ENCODE results near the gene HDAC5.

The HDAC5 gene

DNA sequence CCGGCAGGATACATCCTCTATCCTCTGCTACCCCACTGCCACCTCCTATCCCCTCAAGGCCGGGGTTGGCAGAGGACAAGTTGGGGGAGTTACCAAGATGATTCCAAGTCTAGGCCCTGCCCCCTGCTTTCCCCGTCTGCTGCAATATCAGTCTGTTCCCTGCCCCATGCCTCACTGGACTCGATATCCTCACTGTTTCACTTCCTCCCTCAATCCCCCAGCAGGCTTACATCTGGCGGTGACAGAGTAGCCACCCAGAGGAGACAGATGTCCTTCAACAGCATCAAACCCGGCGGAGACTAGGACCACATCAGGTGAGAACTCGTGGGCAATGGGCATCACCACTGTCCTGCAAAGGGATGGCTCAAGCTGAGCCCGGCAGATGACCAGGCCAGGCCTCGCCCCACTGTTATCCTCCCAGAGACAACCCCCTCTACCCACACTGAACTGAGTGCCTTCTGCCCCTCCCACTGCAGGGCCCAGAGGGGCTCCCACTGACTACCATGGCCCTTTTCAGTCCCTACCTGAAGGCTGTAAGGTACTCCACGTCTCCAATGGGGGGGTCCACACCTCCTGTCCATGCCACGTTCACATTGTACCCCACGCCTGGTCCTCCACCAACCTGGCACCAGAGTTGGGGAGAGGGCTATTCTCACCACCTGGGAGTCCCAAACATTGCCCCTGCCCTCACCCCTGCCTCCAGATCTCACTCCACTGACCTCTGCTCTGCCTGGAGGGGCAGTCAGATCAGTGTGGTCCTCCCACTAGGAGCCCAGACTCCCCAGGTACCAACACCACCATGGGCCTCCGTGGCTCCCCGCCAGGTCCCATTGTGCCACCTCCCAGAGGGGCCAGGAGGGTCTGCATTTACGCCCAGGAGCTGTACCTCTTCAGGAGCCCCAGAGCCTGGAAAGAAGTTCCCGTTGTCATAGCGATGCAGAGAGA is 43.3 kb downstream of the HDAC5 start:
- H3K4me3 ChIP-seq (ENCODE audit: low read length): no peak overlapping the region
- no peak for TF ChIP-seq ZNF274 (IDR thresholded peaks at IDR 0.05; ENCODE audit: low read depth, low read length)

DNA sequence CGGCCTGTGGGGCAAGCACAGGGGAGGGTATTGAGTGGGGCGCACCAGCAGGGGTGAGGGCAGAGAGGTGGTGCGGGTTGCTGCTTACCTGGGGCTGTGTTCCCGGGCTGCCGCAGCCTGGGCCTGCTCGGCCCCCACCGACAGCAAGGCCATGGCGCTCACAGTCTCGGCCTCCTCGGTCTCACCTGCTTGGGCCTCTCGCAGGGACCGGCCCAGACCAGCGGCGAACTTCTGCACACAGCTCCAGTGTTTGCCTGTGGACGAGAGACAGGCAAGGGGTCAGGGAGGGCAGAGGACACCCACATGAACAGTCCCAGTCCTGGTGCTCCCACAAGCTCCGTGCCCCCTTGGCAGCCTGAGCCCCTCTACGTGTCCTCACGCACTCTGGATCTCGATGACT is 45.0 kb downstream of the HDAC5 start:
- no peak for TF ChIP-seq ZNF274 (IDR thresholded peaks at IDR 0.05; ENCODE audit: low read depth, low read length)
- H3K4me3 ChIP-seq (ENCODE audit: low read length): no peak overlapping the region

DNA sequence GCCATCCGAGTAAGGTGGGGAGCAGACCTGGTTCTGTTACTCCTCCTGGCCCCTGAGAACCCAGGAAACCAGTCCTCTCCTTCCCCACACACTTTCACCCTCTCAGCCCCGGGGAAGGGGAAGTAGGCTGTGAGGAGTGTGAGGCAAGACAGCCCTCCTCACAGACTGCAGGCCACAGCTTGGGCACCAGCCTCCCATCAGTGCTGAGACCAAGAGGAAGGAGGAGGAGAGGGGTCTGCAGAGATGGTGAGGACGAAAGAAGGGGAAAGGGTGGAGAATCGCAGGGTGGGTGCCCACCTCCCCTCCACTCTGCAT is 45.9 kb downstream of the HDAC5 start:
- no peak overlapping the region for H3K4me3 ChIP-seq (ENCODE audit: low read length)
- TF ChIP-seq ZNF274 (IDR thresholded peaks at IDR 0.05; ENCODE audit: low read depth, low read length): no peak

DNA sequence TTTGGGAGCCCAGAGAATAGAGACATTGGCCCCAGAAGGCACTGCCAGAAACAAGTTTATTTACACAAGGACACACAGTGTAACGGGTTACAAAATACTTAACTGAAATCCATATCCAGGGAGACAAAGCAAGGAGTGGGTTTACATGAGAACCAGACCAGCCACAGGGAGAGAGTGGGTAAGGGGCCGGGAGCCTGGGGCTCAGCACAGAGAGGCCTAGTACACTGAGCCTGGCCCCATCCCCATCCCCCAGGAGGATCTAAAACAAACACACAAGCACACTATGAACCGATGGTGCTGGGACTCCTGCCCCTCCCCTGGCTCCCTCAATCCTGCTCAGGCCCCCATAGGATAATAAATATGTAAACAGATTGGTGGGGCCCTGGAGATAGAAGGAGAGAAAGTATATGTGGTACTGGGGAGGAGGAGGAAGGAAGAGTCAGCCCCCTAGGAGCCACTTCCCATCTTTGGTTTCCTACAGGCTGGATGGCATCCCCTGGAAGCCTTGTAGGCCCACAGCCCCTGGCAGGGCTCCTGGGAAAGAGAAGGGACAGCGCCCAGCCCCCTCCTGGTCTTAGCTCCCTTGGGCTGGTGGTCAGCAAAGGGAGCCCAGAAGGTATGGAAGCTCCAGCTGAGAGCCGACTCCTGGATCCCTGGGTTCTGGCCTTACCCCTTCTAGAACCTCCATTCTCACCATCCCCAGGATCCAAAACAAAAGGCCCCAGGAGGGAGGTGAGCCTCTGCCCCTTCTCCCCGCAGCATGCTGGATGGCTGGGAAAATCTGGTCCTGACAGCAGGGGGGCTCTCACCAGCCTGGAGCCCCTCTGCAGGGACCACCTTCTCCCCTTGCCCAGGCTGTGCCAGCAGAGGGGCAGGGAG is 46.5 kb downstream of the HDAC5 start:
- TF ChIP-seq ZNF274 (IDR thresholded peaks at IDR 0.05; ENCODE audit: low read depth, low read length): no peak
- no peak overlapping the region for H3K4me3 ChIP-seq (ENCODE audit: low read length)

DNA sequence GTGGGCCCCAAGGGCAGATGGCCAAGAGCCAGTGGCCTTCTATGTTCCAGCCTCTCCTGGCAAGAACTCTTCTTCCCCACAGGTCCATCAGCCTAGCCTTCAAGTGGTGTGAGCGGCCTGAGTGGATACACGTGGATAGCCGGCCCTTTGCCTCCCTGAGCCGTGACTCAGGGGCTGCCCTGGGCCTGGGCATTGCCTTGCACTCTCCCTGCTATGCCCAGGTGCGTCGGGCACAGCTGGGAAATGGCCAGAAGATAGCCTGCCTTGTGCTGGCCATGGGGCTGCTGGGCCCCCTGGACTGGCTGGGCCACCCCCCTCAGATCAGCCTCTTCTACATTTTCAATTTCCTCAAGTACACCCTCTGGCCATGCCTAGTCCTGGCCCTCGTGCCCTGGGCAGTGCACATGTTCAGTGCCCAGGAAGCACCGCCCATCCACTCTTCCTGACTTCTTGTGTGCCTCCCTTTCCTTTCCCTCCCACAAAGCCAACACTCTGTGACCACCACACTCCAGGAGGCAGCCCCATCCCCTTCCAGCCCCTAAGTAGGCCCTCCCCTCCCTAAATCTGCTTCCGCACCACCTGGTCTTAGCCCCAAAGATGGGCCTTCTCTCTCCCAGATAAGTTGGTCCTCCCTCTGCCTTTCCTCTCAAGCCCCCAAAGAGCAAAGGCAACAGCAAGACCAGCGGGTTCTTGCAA is 47.7 kb downstream of the HDAC5 start:
- TF ChIP-seq ZNF274 (IDR thresholded peaks at IDR 0.05; ENCODE audit: low read depth, low read length): no peak
- H3K4me3 ChIP-seq (ENCODE audit: low read length): no peak overlapping the region

DNA sequence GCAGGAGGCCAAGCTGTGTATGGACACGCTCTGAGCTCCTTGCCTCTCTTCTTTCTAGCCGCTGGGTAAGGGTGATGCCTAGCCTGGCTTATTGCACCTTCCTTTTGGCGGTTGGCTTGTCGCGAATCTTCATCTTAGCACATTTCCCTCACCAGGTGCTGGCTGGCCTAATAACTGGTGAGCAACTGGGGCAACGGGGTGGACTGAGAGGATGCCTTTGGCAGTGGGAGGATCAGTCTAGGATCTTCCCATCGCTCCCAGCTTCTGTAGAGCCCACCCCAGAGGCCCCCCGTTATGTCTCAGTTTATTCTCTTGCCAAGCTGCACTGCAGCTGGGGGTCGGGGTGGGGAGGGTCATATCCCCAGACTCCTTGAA is 48.5 kb downstream of the HDAC5 start:
- TF ChIP-seq ZNF274 (IDR thresholded peaks at IDR 0.05; ENCODE audit: low read depth, low read length): no peak
- no peak overlapping the region for H3K4me3 ChIP-seq (ENCODE audit: low read length)

DNA sequence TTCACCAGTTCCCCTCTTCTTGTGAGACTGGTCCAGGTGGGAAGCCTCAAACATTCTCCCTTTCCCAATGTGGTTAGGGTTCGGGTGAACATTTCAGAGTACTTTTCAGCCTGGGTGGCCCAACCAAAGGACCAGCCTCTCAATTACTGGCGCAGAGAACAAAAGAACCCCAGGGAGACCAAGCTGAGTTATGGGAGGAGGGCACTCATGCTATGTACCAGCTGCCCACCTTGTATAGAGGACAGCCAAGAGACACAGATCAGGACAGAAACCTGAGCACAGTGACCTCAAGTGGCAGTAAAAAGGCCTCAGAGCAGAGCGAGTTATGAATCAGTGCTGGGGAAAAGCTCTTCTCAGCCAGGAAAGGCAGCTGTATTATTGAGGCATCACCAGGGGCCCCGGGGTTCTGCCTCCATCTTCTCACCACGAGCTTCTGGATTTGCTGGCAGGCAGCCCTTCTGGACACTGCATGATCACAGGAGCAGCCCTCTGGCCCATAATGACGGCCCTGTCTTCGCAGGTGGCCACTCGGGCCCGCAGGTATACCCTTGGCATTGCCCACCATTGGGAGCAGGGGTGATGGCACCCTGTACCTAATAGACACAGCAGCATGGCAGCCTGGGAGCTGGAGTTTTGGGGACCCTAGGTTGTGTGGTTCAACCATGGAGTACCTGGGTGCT is 49.1 kb downstream of the HDAC5 start:
- no peak for TF ChIP-seq ZNF274 (IDR thresholded peaks at IDR 0.05; ENCODE audit: low read depth, low read length)
- no peak overlapping the region for H3K4me3 ChIP-seq (ENCODE audit: low read length)

DNA sequence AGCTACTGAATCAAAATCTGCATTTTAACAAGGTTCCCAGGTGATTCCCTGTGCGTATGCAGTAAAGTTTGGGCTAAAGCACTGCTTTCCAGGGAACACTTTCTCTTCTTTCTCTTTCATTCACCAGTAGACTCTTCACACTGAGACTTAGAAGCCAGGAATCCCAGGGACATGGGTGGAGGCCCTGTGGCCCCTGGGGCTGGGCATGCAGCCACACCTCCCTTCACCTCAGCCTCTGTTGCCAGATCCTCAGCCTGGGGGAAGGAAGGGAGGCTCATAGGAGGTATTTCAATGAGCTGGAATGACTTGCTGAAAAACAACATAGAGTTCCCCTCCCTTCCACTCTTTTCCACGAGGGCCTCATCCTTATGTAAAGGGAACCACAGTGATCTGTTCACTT is 51.7 kb downstream of the HDAC5 start:
- no peak for TF ChIP-seq ZNF274 (IDR thresholded peaks at IDR 0.05; ENCODE audit: low read depth, low read length)
- H3K4me3 ChIP-seq (ENCODE audit: low read length): peak overlapping the region; percentile 97

DNA sequence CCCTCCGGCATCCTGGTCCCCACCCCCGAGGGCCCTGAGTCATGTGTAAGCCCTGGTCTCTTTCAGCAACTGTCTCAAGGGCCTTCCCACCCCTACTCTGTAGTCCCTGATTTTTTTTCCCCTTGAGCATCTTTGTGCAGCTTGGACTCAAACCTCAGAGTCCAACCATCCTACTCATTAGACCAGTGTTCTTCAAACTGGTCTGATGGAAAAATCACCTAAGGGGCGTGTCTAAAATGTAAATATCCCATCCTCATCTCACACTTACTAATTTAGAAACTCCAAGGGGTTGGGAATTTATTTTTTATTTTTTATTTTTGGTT is 52.3 kb downstream of the HDAC5 start:
- H3K4me3 ChIP-seq (ENCODE audit: low read length): peak overlapping the region; percentile 97
- TF ChIP-seq ZNF274 (IDR thresholded peaks at IDR 0.05; ENCODE audit: low read depth, low read length): no peak

DNA sequence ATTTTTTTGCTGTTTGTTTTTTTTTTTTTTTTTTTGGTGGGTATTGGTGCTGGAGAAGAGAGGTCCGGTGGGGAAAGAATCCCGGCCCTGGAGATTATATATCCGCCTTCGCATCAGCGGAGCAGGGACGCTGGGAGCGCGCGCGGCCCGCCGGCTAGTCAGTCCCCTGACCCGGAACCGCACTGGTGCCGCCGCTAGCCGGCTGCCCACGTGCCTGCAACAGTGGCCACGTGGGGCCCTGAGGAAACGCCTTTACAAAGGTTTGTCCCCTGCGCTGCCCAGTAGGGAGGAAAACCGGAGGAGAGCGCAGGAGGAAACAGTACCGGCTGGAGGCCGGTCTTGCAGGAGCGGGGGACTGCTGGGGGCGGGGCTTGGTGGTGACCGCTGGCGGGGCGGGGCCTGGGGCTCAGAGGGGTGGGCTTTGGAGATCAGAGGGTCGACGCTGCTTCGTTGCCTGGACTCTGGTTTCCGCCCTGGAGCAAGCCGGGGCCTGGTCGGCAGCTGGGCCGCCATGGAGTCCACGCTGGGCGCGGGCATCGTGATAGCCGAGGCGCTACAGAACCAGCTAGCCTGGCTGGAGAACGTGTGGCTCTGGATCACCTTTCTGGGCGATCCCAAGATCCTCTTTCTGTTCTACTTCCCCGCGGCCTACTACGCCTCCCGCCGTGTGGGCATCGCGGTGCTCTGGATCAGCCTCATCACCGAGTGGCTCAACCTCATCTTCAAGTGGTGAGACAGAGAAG is 52.8 kb downstream of the HDAC5 start, which contains the start of gene G6PC3:
G6PC3 (plus strand) TSS at position 281 of the 743 bp plus-strand sequence; CDS start at position 512, 231 bp downstream.
- H3K4me3 ChIP-seq (ENCODE audit: low read length): peak within 1 kb of the TSS; percentile 97
- no peak for TF ChIP-seq ZNF274 (IDR thresholded peaks at IDR 0.05; ENCODE audit: low read depth, low read length)

DNA sequence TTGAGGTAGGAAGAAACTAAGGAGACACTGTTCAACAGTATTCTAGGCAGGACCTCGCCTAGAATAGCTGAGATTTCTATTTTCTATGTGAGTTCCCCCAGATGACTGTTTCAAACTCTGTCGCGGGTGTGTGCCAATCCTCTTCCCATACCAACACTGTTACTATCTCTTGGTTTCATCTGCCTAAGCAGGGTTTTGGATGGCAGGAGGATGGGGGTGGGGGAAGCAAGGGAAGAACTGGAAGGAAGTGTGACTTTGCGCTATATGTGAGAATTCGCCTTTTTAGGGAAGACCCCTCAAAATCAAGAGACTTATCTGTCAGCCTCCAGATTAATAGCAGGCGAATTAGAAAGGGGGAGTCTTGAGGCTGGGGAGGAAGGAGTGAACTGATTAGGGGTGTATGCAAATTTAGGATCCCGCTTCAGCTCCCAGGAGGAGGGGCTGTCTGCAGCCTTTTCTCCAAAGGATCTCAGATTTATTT is 53.4 kb downstream of the HDAC5 start:
- TF ChIP-seq ZNF274 (IDR thresholded peaks at IDR 0.05; ENCODE audit: low read depth, low read length): no peak
- peak overlapping the region; percentile 97 for H3K4me3 ChIP-seq (ENCODE audit: low read length)

DNA sequence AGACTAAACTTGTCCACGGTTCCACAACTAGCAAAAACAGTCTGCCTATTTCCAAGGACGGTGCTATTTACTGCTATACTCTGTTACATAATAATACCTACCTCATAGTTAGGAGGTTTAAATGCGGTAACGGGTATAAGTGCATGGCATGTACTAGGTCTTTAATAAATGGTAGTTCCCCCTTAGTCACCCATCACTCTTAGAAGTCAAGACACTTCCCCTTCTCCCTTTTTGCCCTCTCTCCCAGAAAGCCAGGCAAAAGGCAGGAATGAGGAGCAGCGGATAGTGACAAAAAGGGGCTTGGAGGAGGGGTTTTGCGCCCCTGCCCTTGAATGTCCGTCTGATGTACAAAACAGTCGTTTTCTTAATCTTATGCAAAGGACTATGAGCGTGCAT is 55.9 kb downstream of the HDAC5 start:
- TF ChIP-seq ZNF274 (IDR thresholded peaks at IDR 0.05; ENCODE audit: low read depth, low read length): no peak
- H3K4me3 ChIP-seq (ENCODE audit: low read length): no peak overlapping the region
